ENCODE data around the gene STXBP5L.
A peak's percentile ranks its signal among the peaks of the same experiment; 100 is the strongest.
"Not testable (repeated sequence)": the region's sequence is repeated elsewhere in the genome, so short reads cannot be mapped to it uniquely, and the experiment has no call there.

STXBP5L gene

DNA sequence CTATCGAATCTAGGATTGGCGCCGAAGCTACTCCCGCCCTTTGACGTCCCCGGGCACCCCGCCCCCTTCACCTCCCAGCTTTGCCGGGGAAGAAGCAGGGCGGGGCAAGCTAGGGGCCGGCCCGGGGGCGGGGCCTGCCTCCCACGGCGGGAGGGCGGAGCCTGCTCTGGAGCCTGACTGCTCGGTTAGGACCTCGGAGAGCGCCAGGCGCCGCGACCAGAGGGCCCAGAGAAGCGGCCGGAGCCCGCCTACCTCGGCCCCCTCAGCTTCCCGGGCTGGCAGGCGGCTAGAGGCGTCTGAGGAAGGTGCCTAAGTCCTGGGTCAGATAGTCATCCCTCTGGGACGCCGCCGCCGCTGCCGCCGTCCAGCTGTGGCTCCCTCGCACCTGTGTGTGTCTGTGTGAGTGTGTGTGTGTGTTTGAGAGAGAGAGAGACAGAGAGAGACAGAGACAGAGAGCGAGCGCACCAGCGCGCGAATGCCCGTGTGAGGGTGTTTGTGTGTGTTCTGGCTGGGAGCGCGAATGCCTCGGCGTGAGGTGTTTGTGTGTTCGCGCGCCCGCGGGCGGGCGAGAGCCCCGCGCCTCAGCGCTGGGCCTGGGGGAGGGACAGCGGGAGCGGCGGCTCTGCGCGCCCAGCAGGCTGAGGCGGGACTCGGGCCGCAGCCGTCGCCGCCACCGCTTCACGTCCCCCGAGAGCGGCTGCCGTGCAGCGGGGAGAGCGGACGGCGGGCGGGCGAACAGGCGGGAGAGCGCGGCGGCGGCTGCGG is at the start of gene STXBP5L:
Gene STXBP5L, plus strand, starts transcription at position 176 of the 765 bp plus-strand sequence. CDS start 1,374 bp downstream, outside the sequence.
- DNase-seq: peak; percentile 9

GRCh38 chr3:120858521-120858920 is 49.5 kb upstream of the STXBP5L start:
- DNase-seq: no peak

DNA sequence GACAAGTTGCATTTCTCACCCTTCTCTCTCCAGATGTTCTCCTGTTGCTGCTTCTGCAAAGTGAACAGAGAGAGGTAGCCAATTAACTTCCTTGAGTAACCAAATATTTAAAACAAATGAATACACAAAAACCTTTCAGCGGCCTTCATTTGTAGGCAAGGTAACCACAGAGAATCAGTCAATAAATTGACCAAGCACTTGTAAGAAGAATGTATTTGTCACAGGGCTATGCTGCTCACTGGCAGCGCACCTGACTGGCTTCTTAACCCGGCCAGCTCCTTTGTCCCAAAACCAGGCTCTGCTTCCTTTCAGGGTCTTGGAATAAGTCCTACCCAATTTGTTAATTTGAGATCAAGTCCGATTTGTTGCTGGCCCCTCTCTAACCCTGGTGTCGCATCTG is 43.5 kb upstream of the STXBP5L start:
- DNase-seq: no peak

- DNase-seq: no peak
Observed at GRCh38 chr3:120875507-120875906, 32.5 kb upstream of the STXBP5L start.

- no peak for DNase-seq
Observed at GRCh38 chr3:120875989-120876388, 32.0 kb upstream of the STXBP5L start.

DNA sequence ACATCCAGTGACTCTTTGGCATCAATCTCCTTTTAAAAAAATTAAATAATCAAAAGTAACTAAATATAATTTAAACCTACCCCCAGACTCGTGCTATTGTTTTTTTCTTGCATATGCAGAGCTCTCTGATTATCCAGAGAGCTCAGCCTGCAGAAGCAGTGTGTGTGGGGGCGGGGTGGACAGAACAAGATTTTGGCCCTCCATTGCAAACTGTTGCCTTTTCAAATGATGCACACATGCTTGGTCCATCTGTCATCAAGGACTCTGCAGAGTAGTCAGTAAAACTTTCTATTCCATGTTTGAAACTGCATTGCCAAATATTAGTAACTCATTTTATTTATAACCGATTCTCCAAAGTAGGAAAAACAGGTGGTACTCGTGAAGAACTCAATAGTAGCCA is 28.6 kb upstream of the STXBP5L start:
- no peak for DNase-seq

- DNase-seq: no peak
Observed at GRCh38 chr3:120892921-120893320, 15.1 kb upstream of the STXBP5L start.

DNA sequence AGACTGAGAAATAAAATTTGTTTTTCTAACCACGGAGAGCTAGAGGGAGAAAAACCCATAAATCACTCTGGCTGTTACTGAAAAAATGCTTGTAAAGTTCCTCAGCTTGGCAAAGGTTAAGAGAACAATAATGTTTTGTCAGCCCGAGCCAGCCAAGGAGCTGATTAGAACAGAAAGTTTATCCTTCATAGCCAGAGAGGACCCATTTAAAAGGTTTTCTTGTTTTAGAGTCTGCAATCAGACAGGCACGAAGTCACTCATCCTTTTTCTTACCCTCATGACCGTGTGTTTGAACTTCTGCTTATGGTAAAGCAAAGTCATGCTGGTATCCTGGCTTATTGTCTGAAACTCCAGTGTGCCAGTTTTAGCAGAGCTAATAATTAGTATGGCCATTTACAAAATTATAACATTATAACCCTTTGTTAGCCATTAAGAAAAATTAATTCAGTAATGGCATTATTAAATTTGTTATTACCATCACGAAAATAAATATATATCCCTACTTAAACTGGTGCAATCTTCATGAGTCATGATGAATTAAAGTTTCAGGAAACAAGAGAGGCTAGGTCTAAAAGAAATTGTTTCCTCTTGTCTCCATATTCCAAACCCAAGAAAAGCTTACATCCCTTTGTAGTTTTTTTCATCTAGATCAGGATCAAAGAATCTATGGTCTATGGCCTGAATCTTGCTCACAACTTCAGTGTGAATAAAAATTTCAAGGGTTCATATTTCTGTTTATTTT is 13.5 kb upstream of the STXBP5L start:
- DNase-seq: no peak

DNA sequence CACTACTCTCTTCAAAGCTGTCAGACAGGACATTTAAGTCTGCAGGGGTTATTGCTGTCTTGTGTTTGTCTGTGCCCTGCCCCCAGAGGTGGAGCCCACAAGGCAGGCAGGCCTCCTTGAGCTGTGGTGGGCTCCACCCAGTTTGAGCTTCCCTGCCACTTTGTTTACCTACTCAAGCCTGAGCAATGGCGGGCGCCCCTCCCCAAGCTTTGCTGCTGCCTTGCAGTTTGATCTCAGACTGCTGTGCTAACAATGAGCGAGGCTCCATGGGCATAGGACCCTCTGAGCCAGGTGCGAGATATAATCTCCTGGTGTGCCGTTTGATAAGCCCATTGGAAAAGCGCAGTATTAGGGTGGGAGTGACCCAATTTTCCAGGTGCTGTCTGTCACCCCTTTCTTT is 6.3 kb upstream of the STXBP5L start:
- not testable (repeated sequence) for DNase-seq

DNA sequence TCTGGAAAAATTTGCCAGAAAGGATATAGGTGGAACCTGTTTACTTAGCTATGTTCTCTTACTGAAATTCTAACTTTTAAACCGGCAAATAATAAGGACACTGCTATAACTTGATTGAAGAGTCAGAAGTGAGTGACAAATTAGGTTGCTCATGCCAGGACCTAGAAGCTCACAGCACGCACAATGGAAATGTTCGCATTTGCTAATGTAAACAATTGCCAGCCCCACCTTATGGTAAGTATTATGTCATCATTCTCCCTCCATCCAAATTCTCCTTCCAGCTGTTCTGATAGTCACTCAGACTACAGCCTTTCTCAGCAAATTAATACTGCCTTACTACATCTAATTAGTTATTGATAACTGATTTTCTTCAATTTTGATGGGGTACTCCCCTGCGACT is 4.8 kb upstream of the STXBP5L start:
- no peak for DNase-seq

DNA sequence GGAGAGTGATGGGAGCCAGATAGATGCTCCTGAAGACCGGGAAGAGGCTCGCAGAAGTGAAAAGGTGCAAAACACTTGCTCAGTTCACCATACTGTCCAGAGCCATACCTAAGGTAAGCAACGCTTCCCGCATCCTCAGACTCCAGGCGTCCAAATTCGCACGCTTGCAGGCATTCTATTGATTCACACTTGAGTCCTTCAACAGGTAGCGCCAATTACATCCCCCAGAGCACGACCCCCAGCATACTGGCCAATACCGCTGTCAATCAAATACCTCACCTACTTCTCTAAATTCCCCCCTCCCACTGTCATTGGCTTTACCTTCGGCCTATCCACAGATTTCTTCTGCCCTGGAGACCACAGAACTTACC is 361 bp upstream of the STXBP5L start:
- no peak for DNase-seq

GRCh38 chr3:120908795-120909601 is 993 bp downstream of the STXBP5L start:
- no peak for DNase-seq

DNA sequence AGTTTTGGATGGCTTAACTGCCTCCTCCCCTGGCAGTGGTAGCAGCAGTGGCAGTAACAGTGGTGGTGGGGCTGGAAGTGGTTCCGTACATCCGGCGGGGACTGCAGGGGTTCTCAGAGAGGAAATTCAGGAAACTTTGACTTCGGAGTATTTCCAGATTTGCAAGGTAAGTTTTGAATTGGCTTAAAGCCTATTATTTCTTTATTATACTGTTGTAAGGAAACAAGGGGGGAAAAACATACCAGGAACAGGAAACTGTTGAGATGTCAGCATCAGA is 1.5 kb downstream of the STXBP5L start:
- no peak for DNase-seq

DNA sequence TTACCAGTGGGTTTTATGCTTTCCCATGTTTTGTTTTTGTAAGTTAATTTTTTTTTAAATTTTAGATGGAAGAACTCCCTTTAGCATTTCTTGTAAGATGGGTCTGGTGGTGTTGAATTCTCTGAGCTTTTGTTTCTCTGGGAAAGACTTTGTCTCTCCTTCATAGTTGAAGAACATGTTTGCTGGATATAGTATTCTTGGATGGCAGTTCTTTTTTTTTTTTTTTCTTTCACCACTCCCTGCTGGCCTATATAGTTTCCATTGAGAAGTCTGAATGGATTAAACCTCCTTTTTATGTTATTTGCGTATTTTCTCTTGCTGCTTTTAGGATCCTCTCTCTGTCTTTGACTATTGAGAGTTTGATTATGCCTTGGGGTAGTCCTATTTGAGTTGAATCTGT is 18.1 kb downstream of the STXBP5L start:
- no peak for DNase-seq

GRCh38 chr3:120928991-120929390 is 21.0 kb downstream of the STXBP5L start:
- DNase-seq: no peak

- DNase-seq: no peak
Observed at GRCh38 chr3:120931593-120931992, 23.6 kb downstream of the STXBP5L start.

GRCh38 chr3:120956143-120956542 is 48.1 kb downstream of the STXBP5L start:
- no peak for DNase-seq

DNA sequence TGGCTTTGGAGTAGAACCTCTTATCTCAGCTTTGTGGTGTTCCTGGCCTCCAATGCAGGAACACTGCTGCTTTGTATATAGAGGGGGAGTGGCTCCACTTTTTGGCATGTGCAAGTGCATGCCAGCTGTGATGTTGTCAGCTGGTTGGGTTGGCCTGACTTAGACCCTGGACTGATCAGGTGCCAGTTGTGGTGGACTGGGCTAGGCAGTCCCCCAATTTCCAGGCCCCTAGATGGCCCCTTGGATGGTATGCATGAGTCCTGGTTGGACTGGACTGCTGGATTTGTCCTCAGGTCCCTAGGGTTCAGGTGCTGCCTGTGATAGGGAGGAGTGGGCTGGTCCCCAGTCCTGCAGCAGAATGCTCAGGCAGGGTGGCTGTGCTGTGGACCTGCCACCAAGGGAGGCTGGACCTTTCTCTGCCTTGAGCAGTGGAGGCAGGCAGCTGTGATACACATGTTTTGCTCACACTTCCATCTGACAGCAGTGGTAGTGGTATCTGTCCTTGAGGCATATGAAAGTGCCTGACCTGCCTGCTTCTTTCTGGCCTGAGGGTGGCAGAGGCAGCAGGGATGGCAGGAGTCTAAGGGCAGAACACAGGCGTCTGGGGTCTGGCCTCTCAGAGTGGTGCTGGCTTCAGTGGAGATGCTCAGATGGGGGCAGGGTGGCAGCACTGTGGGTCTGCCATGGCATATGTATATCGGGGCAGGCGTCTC is 74.8 kb downstream of the STXBP5L start:
- no peak for DNase-seq

GRCh38 chr3:120983321-120983665 is 75.3 kb downstream of the STXBP5L start:
- DNase-seq: no peak

- no peak for DNase-seq
Observed at GRCh38 chr3:120983841-120984240, 75.8 kb downstream of the STXBP5L start.

DNA sequence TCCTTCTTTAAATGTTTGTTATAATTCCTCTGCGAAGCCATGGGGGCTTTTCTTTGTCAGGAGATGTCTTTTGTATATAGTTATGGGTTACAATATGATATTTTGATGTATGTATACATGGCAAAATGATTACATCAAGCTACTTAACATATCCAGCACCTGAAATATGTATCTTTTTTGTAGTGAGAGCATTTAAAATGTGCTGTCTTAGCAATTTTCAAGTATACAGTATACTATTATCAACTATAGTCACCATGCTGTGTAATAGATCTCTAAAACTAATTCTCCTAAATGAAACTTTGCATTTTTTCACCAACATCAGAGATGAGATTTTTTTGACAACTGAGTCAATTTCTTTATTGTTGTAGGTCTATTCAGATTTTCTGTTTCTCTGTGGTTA is 77.2 kb downstream of the STXBP5L start:
- DNase-seq: no peak

- no peak for DNase-seq
Observed at GRCh38 chr3:120988994-120989393, 81.0 kb downstream of the STXBP5L start.

GRCh38 chr3:121018917-121019321 is 110.9 kb downstream of the STXBP5L start:
- no peak for DNase-seq
